Endothelial cell of umbilical vein (primary cell): Measurements from ENCODE around the gene RGS6. TPM values are rescaled to one million over a fixed set of nuclear protein-coding genes. Genes with fewer than 3 reads are reported as not detected.

Experiments used
- BruUV-seq: library from RNA; stranded (reverse); fragments of 400-500 nt; replicated peaks from 2 replicates; lab custom pipeline; 2021; lab: Mats Ljungman, UMichigan
- CTCF ChIA-PET: fragments of 300-600, 350-600 bp; sonication (Branson Sonifier 250); formaldehyde crosslinking; loops from one replicate; lab custom pipeline; 2021; ENCODE audit warnings: antibody characterized with exemption, inconsistent platforms; lab: Charles Lee
- POLR2A ChIA-PET: fragments of 300-600, 350-600 bp; sonication (Branson Sonifier 250); formaldehyde crosslinking; loops from one replicate; lab custom pipeline; 2021; ENCODE audit warnings: antibody characterized with exemption, inconsistent platforms; lab: Charles Lee
- DNase-seq: peaks from one replicate; pipeline ENCODE4 v3.0.0-alpha.2; 2011; ENCODE audit warnings: low read depth, low spot score
- FAIRE-seq: peaks from 2 replicates; lab custom pipeline; 2011; peaks lifted over from hg19 to GRCh38; lab: Jason Lieb, UNC
- H2AFZ ChIP-seq: 2 replicates; pipeline ENCODE4 v1.6.0; 2012; ENCODE audit warnings: low read depth, low read length, control low read depth, inconsistent platforms
- H3K27ac ChIP-seq: 2 replicates; pipeline ENCODE4 v1.5.1; 2011; ENCODE audit warnings: low read depth, mild to moderate bottlenecking, control low read depth, low read length, moderate library complexity; ENCODE audit not compliant: insufficient read depth
- H3K27me3 ChIP-seq, 2 experiments: 2 replicates each; pipeline versions ENCODE4 v1.6.0 to v1.6.1; 2011; ENCODE audit warnings: low read length in 2 of 2, mixed read lengths in 1 of 2; ENCODE audit not compliant: control insufficient read depth in 2 of 2, insufficient read depth in 2 of 2
- H3K36me3 ChIP-seq, 2 experiments: 2 replicates in 1 of 2; 3 replicates in 1 of 2; pipeline ENCODE4 v1.5.1; 2011; ENCODE audit warnings: low read length in 2 of 2, mild to moderate bottlenecking in 1 of 2, moderate library complexity in 1 of 2; ENCODE audit not compliant: control insufficient read depth in 2 of 2, insufficient read depth in 2 of 2; ENCODE audit errors: extremely low read depth in 1 of 2
- H3K4me1 ChIP-seq: 3 replicates; pipeline ENCODE4 v1.5.1; 2011; ENCODE audit warnings: mild to moderate bottlenecking, low read length; ENCODE audit not compliant: control insufficient read depth, insufficient read depth; ENCODE audit errors: extremely low read depth
- H3K4me2 ChIP-seq: 2 replicates; pipeline ENCODE4 v1.6.1; 2011; ENCODE audit warnings: low read length, control low read depth, mixed read lengths; ENCODE audit not compliant: insufficient read depth
- H3K4me3 ChIP-seq, 3 experiments: fragments of 200-600 bp in 1 of 3; sonication (generic), shearing (Covaris generic) in 1 of 3; replicated peaks in 1 of 3; 2 replicates each; pipeline ENCODE4 v1.5.1; 2011 to 2016; ENCODE audit warnings: control low read depth in 3 of 3, low read length in 3 of 3, mild to moderate bottlenecking in 2 of 3, inconsistent platforms in 1 of 3, low read depth in 1 of 3, moderate library complexity in 1 of 3; ENCODE audit not compliant: insufficient read depth in 1 of 3
- H3K79me2 ChIP-seq: 2 replicates; pipeline ENCODE4 v1.6.0; 2012; ENCODE audit warnings: low read length, inconsistent platforms; ENCODE audit not compliant: control insufficient read depth, insufficient read depth
- H3K9ac ChIP-seq: replicated peaks from 2 replicates; pipeline ENCODE3; 2011; ENCODE audit warnings: low read length, control low read depth; ENCODE audit not compliant: insufficient read depth; ENCODE audit errors: extremely low read depth
- H3K9me1 ChIP-seq: replicated peaks from 3 replicates; pipeline ENCODE4 v1.6.0; 2011; ENCODE audit warnings: mild to moderate bottlenecking, low read length; ENCODE audit not compliant: control insufficient read depth, insufficient read depth; ENCODE audit errors: extremely low read depth
- H3K9me3 ChIP-seq: replicated peaks from 2 replicates; pipeline ENCODE4 v1.5.1; 2012; ENCODE audit warnings: low read length, inconsistent platforms; ENCODE audit not compliant: control insufficient read depth, insufficient read depth
- H4K20me1 ChIP-seq: replicated peaks from 2 replicates; pipeline ENCODE3; 2011; ENCODE audit warnings: mild to moderate bottlenecking, low read length; ENCODE audit not compliant: control insufficient read depth, insufficient read depth; ENCODE audit errors: extremely low read depth
- CTCF ChIP-seq, 2 donors: IDR thresholded peaks; 1 replicate in 1 of 2; 2 replicates in 1 of 2; pipeline ENCODE4 v1.5.1; 2011; ENCODE audit warnings: low read length in 2 of 2, mild to moderate bottlenecking in 2 of 2, moderate library complexity in 2 of 2, control low read depth in 1 of 2, inconsistent platforms in 1 of 2, low read depth in 1 of 2; ENCODE audit not compliant: insufficient read depth in 1 of 2; ENCODE audit errors: extremely low read depth in 1 of 2
- EZH2 ChIP-seq: IDR thresholded peaks from 2 replicates; pipeline ENCODE4 v1.6.1; 2012; ENCODE audit warnings: borderline replicate concordance, low read depth, mild to moderate bottlenecking, moderate library complexity, low read length, inconsistent platforms; ENCODE audit not compliant: severe bottlenecking
- FOS ChIP-seq: IDR thresholded peaks from 2 replicates; pipeline ENCODE4 v1.6.1; 2011; ENCODE audit warnings: mild to moderate bottlenecking, low read length, moderate library complexity, borderline replicate concordance; ENCODE audit not compliant: insufficient read depth
- GATA2 ChIP-seq: IDR thresholded peaks from 2 replicates; pipeline ENCODE4 v1.7.0; 2011; ENCODE audit warnings: low read depth, mild to moderate bottlenecking, moderate library complexity, mixed read lengths, low read length; ENCODE audit not compliant: insufficient read length, insufficient read depth
- JUN ChIP-seq: IDR thresholded peaks from 2 replicates; pipeline ENCODE4 v1.6.1; 2011; ENCODE audit warnings: borderline replicate concordance, low read depth; ENCODE audit not compliant: insufficient read length, insufficient read depth
- MAX ChIP-seq: IDR thresholded peaks from 2 replicates; pipeline ENCODE4 v1.6.1; 2011; ENCODE audit not compliant: insufficient read depth, insufficient read length
- MYC ChIP-seq: IDR thresholded peaks from one replicate; pipeline ENCODE4 v1.6.1; 2011; ENCODE audit warnings: mild to moderate bottlenecking, low read depth, low read length
- POLR2A ChIP-seq: IDR thresholded peaks from 2 replicates; pipeline ENCODE4 v1.6.1; 2012; ENCODE audit warnings: low read depth, mild to moderate bottlenecking, control low read depth, low read length
- POLR2AphosphoS5 ChIP-seq: IDR thresholded peaks from 2 replicates; pipeline ENCODE4 v1.6.1; 2012; ENCODE audit warnings: low read depth, mild to moderate bottlenecking, control low read depth, low read length, moderate library complexity; ENCODE audit not compliant: insufficient read depth
- dilution Hi-C: fragments of 300-500 bp; cut with MboI; formaldehyde crosslinking; loops from one replicate; pipeline ENCODE4 v1.15.0; 2019; ENCODE audit warnings: low sequenced_read_pairs; ENCODE audit not compliant: extremely low pct_ligation_motif_present
- intact Hi-C: fragments of 100-400 bp; cut with micrococcal nuclease; formaldehyde crosslinking; loops from one replicate; pipeline ENCODE4 v1.10.0; 2022
- polyA plus RNA-seq, 4 experiments: library from polyadenylated mRNA; depleted of rRNA in 3 of 4; stranded (reverse) in 3 of 4; unstranded in 1 of 4; fragments of >200 nt; gene quantifications; 2 replicates each; pipeline versions ENCODE4 v1.2.1 to v1.2.3, GENCODE V29; 2011 to 2012; ENCODE audit warnings: missing spikeins in 1 of 4
- total RNA-seq: library from RNA; stranded (reverse); gene quantifications from 2 replicates; pipeline ENCODE4 v1.2.3, GENCODE V29; 2021

Gene RGS6
- total and polyA plus RNA-seq, 2 donors (not counting 3 experiments of a cell fraction or from before 2014, with no cell fraction given), result not detected

GRCh38 chr14:71952381-71953363 is 20.4 kb downstream of the RGS6 start:
- CTCF ChIA-PET, result no interaction called here
- TF ChIP-seq EZH2 (no peak), POLR2A (no peak), GATA2 (no peak), MYC (no peak), POLR2AphosphoS5 (no peak), CTCF (IDR thresholded peaks at IDR 0.05; ENCODE audit: extremely low read depth in 1 of 2, insufficient read depth in 1 of 2, low read depth in 1 of 2, low read length in 2 of 2) (no peak), JUN (no peak), FOS (no peak), MAX (no peak)
- Histone ChIP-seq H3K4me3 (no peak overlapping the region), H3K27me3 (no peaks in the 10 kb centered on the region), H3K79me2 (no peaks in the 10 kb centered on the region), H3K4me2 (no peak overlapping the region), H3K9me1 (no peaks in the 10 kb centered on the region), H3K36me3 (no peaks in the 10 kb centered on the region), H3K9me3 (no peaks in the 10 kb centered on the region), H3K27ac (no peak overlapping the region), H3K9ac (no peak overlapping the region), H3K4me1 (no peaks in the 10 kb centered on the region), H2AFZ (no peak overlapping the region), H4K20me1 (no peaks in the 10 kb centered on the region)
- no peak for FAIRE-seq
- POLR2A ChIA-PET, result no interaction called here
- dilution Hi-C loops, result no loop called here
- DNase-seq, result no peak
- intact Hi-C loops, result no loop called here
- BruUV-seq, result no TSS peak
